ENCODE measurements around the gene CEACAM7. TPM values are rescaled to one million over a fixed set of nuclear protein-coding genes. Genes with fewer than 3 reads are reported as not detected.

Gene CEACAM7
- total RNA-seq, 1 experiment from 2014 or later = not detected

- no peak for DNase-seq
- POLR2A ChIA-PET (ENCODE audit: unreplicated experiment) = no interaction called here
- Histone ChIP-seq H3K9me3 (ENCODE audit: insufficient read depth, low read depth) (peaks cover 10% of the 10 kb centered on the region), H3K4me3 (no peak overlapping the region), H3K79me2 (ENCODE audit: low read depth) (no peaks in the 10 kb centered on the region), H3K9me2 (ENCODE audit: insufficient read depth) (no peaks in the 10 kb centered on the region), H3K27me3 (ENCODE audit: insufficient read depth, low read depth) (peaks cover 93% of the 10 kb centered on the region), H3K4me2 (no peak overlapping the region), H4K20me1 (ENCODE audit: insufficient read depth) (no peaks in the 10 kb centered on the region), H3F3A (ENCODE audit: insufficient read depth, low read depth) (no peaks in the 10 kb centered on the region), H3K4me1 (replicated peaks; ENCODE audit: insufficient read depth) (no peaks in the 10 kb centered on the region), H2AFZ (no peak overlapping the region), H3K36me3 (ENCODE audit: low read depth) (no peaks in the 10 kb centered on the region), H3K27ac (no peak overlapping the region)
- no TSS peak for BruUV-seq (replicated peaks)
- CTCF ChIA-PET = no interaction called here
- intact Hi-C loops (cut with micrococcal nuclease; ENCODE audit: unreplicated experiment) = no loop called here
- TF ChIP-seq EZH2 (IDR thresholded peaks at IDR 0.05; ENCODE audit: low read depth) (no peak), CTCF (conservative IDR thresholded peaks at IDR 0.05) (no peak)
These were observed 61.8 kb downstream of the CEACAM7 start for GRCh38 chr19:41626278-41626677.

GRCh38 chr19:41624937-41625336, 63.1 kb downstream of the CEACAM7 start:
- intact Hi-C loops (cut with micrococcal nuclease; ENCODE audit: unreplicated experiment) = no loop called here
- no peak for TF ChIP-seq EZH2 (IDR thresholded peaks at IDR 0.05; ENCODE audit: low read depth)
- no peak for TF ChIP-seq CTCF (conservative IDR thresholded peaks at IDR 0.05)
- no peaks in the 10 kb centered on the region for H4K20me1 ChIP-seq (ENCODE audit: insufficient read depth)
- no peak overlapping the region for H2AFZ ChIP-seq
- no peak for DNase-seq
- H3K4me1 ChIP-seq (replicated peaks; ENCODE audit: insufficient read depth) = no peaks in the 10 kb centered on the region
- H3K9me2 ChIP-seq (ENCODE audit: insufficient read depth) = no peaks in the 10 kb centered on the region
- no peak overlapping the region for H3K4me2 ChIP-seq
- H3K79me2 ChIP-seq (ENCODE audit: low read depth) = no peaks in the 10 kb centered on the region
- H3K9me3 ChIP-seq (ENCODE audit: insufficient read depth, low read depth) = no peaks in the 10 kb centered on the region
- H3K27me3 ChIP-seq (ENCODE audit: insufficient read depth, low read depth) = peaks cover 97% of the 10 kb centered on the region
- no peak overlapping the region for H3K27ac ChIP-seq
- ChIA-PET POLR2A (ENCODE audit: unreplicated experiment) (no interaction called here), CTCF (no interaction called here)
- no peaks in the 10 kb centered on the region for H3K36me3 ChIP-seq (ENCODE audit: low read depth)
- no TSS peak for BruUV-seq (replicated peaks)
- H3K4me3 ChIP-seq = no peak overlapping the region
- H3F3A ChIP-seq (ENCODE audit: insufficient read depth, low read depth) = no peaks in the 10 kb centered on the region

GRCh38 chr19:41624515-41624914, 63.6 kb downstream of the CEACAM7 start:
- BruUV-seq (replicated peaks) = no TSS peak
- Histone ChIP-seq H3K9me3 (ENCODE audit: insufficient read depth, low read depth) (no peaks in the 10 kb centered on the region), H2AFZ (no peak overlapping the region), H3K4me1 (replicated peaks; ENCODE audit: insufficient read depth) (no peaks in the 10 kb centered on the region), H4K20me1 (ENCODE audit: insufficient read depth) (no peaks in the 10 kb centered on the region), H3K79me2 (ENCODE audit: low read depth) (no peaks in the 10 kb centered on the region), H3K27ac (no peak overlapping the region), H3K27me3 (ENCODE audit: insufficient read depth, low read depth) (peaks cover 97% of the 10 kb centered on the region), H3K4me3 (no peak overlapping the region), H3K4me2 (no peak overlapping the region), H3F3A (ENCODE audit: insufficient read depth, low read depth) (no peaks in the 10 kb centered on the region), H3K9me2 (ENCODE audit: insufficient read depth) (no peaks in the 10 kb centered on the region), H3K36me3 (ENCODE audit: low read depth) (no peaks in the 10 kb centered on the region)
- intact Hi-C loops (cut with micrococcal nuclease; ENCODE audit: unreplicated experiment) = no loop called here
- no peak for DNase-seq
- POLR2A ChIA-PET (ENCODE audit: unreplicated experiment) = no interaction called here
- TF ChIP-seq EZH2 (IDR thresholded peaks at IDR 0.05; ENCODE audit: low read depth) (no peak), CTCF (conservative IDR thresholded peaks at IDR 0.05) (no peak)
- CTCF ChIA-PET = no interaction called here
